ENCODE data around the gene PARG.

- no peak for TF ChIP-seq CTCF (IDR thresholded peaks at IDR 0.05; ENCODE audit: insufficient read depth, low read length, poor library complexity, severe bottlenecking)
- TF ChIP-seq EZH2phosphoT487 (conservative IDR thresholded peaks at IDR 0.05; ENCODE audit: low read length) = no peak
Measured at GRCh38 chr10:49831352-49832035, 110.3 kb downstream of the PARG start.
